GM12875 (cell line): Measurements from ENCODE around the gene TRAF3.
A peak's percentile ranks its signal among the peaks of the same experiment; 100 is the strongest.
"Not testable (repeated sequence)": the region's sequence is repeated elsewhere in the genome, so short reads cannot be mapped to it uniquely, and the experiment has no call there.

Experiments
- H3K4me3 ChIP-seq: one replicate; pipeline ENCODE4 v1.5.1; 2011; ENCODE audit warnings: low read depth, low read length, control low read depth
- TF ChIP-seq, protein P1 (sequence below): IDR thresholded peaks from 2 replicates; pipeline ENCODE4 v1.5.1; 2011; ENCODE audit warnings: low read depth, mild to moderate bottlenecking, control low read depth, inconsistent platforms, low read length, moderate library complexity, borderline replicate concordance; ENCODE audit not compliant: insufficient read depth

TRAF3 gene

GRCh38 chr14:102924632-102925588, 147.7 kb downstream of the TRAF3 start:
- TF ChIP-seq, protein P1, sequence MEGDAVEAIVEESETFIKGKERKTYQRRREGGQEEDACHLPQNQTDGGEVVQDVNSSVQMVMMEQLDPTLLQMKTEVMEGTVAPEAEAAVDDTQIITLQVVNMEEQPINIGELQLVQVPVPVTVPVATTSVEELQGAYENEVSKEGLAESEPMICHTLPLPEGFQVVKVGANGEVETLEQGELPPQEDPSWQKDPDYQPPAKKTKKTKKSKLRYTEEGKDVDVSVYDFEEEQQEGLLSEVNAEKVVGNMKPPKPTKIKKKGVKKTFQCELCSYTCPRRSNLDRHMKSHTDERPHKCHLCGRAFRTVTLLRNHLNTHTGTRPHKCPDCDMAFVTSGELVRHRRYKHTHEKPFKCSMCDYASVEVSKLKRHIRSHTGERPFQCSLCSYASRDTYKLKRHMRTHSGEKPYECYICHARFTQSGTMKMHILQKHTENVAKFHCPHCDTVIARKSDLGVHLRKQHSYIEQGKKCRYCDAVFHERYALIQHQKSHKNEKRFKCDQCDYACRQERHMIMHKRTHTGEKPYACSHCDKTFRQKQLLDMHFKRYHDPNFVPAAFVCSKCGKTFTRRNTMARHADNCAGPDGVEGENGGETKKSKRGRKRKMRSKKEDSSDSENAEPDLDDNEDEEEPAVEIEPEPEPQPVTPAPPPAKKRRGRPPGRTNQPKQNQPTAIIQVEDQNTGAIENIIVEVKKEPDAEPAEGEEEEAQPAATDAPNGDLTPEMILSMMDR = no peak
- H3K4me3 ChIP-seq = no peak overlapping the region

GRCh38 chr14:102925646-102926045, 148.4 kb downstream of the TRAF3 start:
- H3K4me3 ChIP-seq = no peak overlapping the region
- TF ChIP-seq, protein P1 = no peak

DNA sequence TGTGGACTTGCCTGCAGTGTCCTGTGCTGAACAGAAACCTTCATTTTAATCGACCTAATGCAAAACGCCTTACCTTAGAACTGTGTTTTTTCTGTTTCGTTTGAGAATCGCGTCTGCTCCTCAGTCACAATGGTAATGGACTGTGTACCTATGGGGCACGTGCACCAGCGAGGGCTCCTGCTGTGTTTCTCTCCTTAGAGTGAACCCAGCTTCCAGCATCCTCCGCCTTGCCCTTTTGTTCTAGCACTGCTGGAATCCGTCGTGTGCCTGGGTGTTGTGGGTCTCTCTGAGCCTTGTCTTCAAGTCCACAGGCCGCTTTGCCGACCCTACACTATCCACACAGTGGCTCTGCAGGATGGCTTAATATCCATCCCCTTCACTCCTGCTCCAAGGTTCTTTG, 148.9 kb downstream of the TRAF3 start:
- H3K4me3 ChIP-seq = no peak overlapping the region
- TF ChIP-seq, protein P1 = no peak

DNA sequence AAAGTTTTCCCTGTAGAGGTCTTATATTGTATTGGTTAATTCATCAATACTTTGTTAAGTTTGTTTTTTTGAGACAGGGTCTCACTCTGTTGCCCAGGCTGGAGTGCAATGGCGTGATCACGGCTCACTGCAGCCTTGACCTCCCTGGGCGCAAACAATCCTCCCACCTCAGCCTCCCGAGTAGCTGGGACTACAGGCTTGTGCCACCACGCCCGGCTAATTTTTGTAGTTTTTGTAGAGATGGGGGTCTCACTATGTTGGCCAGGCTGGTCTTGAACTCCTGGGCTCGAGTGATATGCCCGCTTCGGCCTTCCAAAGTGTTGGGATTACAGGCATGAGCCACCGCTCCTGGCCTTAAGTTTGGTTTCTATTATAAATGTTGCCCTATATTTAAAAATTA, 149.6 kb downstream of the TRAF3 start:
- not testable (repeated sequence) for H3K4me3 ChIP-seq

GRCh38 chr14:102927346-102927877, 150.2 kb downstream of the TRAF3 start:
- H3K4me3 ChIP-seq = no peak overlapping the region
- TF ChIP-seq, protein P1 = no peak

- TF ChIP-seq, protein P1 = no peak
- peak overlapping the region; percentile 51 for H3K4me3 ChIP-seq
Observed at GRCh38 chr14:102927878-102928411, 150.7 kb downstream of the TRAF3 start.

GRCh38 chr14:102928412-102929240, 151.4 kb downstream of the TRAF3 start:
- H3K4me3 ChIP-seq = peak overlapping the region; percentile 51
- TF ChIP-seq, protein P1 = no peak
